Measurements from ENCODE around the gene TEX11.
"Not testable (repeated sequence)": the region's sequence is repeated elsewhere in the genome, so short reads cannot be mapped to it uniquely, and the experiment has no call there.

The TEX11 gene

GRCh38 chrX:70852294-70852693 lies 56.2 kb downstream of the TEX11 start:
- no peaks in the 10 kb centered on the region for H3K9me2 ChIP-seq (replicated peaks; ENCODE audit: control insufficient read depth, low read length)
- no peaks in the 10 kb centered on the region for H3K79me2 ChIP-seq (ENCODE audit: control insufficient read depth, low read length)
- no peak overlapping the region for H3K27ac ChIP-seq (ENCODE audit: low read depth, low read length)
- no peaks in the 10 kb centered on the region for H4K20me1 ChIP-seq (ENCODE audit: control insufficient read depth, insufficient read depth, low read depth, low read length)
- no peak overlapping the region for H3K4me3 ChIP-seq (ENCODE audit: low read length)
- no peaks in the 10 kb centered on the region for H3F3A ChIP-seq (ENCODE audit: control insufficient read depth, insufficient read depth)
- H3K4me2 ChIP-seq (ENCODE audit: low read length): no peak overlapping the region
- H3K27me3 ChIP-seq (ENCODE audit: control insufficient read depth, low read length): no peaks in the 10 kb centered on the region
- no peaks in the 10 kb centered on the region for H3K4me1 ChIP-seq (ENCODE audit: control insufficient read depth, low read length)
- no peaks in the 10 kb centered on the region for H3K9me3 ChIP-seq (ENCODE audit: control insufficient read depth, insufficient read depth, low read length)
- TF ChIP-seq CTCF (IDR thresholded peaks at IDR 0.05; ENCODE audit: low read depth, low read length, poor library complexity, severe bottlenecking): no peak
- no peak for TF ChIP-seq EZH2phosphoT487 (IDR thresholded peaks at IDR 0.05; ENCODE audit: borderline replicate concordance, low read length)
- no peaks in the 10 kb centered on the region for H3K36me3 ChIP-seq (ENCODE audit: control insufficient read depth, low read length)

DNA sequence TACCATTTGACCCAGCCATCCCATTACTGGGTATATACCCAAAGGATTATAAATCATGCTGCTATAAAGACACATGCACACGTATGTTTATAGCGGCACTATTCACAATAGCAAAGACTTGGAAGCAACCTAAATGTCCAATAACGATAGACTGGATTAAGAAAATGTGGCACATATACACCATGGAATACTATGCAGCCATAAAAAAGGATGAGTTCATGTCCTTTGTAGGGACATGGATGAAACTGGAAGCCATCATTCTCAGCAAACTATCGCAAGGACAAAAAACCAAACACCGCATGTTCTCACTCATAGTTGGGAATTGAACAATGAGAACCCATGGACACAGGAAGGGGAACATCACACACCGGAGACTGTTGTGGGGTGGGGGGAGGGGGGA lies 64.4 kb downstream of the TEX11 start:
- H3F3A ChIP-seq (ENCODE audit: control insufficient read depth, insufficient read depth); H3K27me3 ChIP-seq (ENCODE audit: control insufficient read depth, low read length); H3K4me2 ChIP-seq (ENCODE audit: low read length); H4K20me1 ChIP-seq (ENCODE audit: control insufficient read depth, insufficient read depth, low read depth, low read length); H3K9me2 ChIP-seq (replicated peaks; ENCODE audit: control insufficient read depth, low read length); H3K27ac ChIP-seq (ENCODE audit: low read depth, low read length); H3K36me3 ChIP-seq (ENCODE audit: control insufficient read depth, low read length); H3K4me1 ChIP-seq (ENCODE audit: control insufficient read depth, low read length); H3K4me3 ChIP-seq (ENCODE audit: low read length); H3K9me3 ChIP-seq (ENCODE audit: control insufficient read depth, insufficient read depth, low read length); H3K79me2 ChIP-seq (ENCODE audit: control insufficient read depth, low read length): not testable (repeated sequence)

GRCh38 chrX:70843620-70844019 lies 64.9 kb downstream of the TEX11 start:
- H3K9me2 ChIP-seq (replicated peaks; ENCODE audit: control insufficient read depth, low read length); H3K27ac ChIP-seq (ENCODE audit: low read depth, low read length); H3K79me2 ChIP-seq (ENCODE audit: control insufficient read depth, low read length); H3K4me3 ChIP-seq (ENCODE audit: low read length); H3K4me2 ChIP-seq (ENCODE audit: low read length); H3K4me1 ChIP-seq (ENCODE audit: control insufficient read depth, low read length); H3K27me3 ChIP-seq (ENCODE audit: control insufficient read depth, low read length); H3K9me3 ChIP-seq (ENCODE audit: control insufficient read depth, insufficient read depth, low read length); H4K20me1 ChIP-seq (ENCODE audit: control insufficient read depth, insufficient read depth, low read depth, low read length); H3F3A ChIP-seq (ENCODE audit: control insufficient read depth, insufficient read depth); H3K36me3 ChIP-seq (ENCODE audit: control insufficient read depth, low read length): not testable (repeated sequence)

- Histone ChIP-seq H3K79me2 (ENCODE audit: control insufficient read depth, low read length) (no peaks in the 10 kb centered on the region), H3K4me2 (ENCODE audit: low read length) (no peak overlapping the region), H3K4me3 (ENCODE audit: low read length) (no peak overlapping the region), H4K20me1 (ENCODE audit: control insufficient read depth, insufficient read depth, low read depth, low read length) (no peaks in the 10 kb centered on the region), H3F3A (ENCODE audit: control insufficient read depth, insufficient read depth) (no peaks in the 10 kb centered on the region), H3K9me2 (replicated peaks; ENCODE audit: control insufficient read depth, low read length) (no peaks in the 10 kb centered on the region), H3K27me3 (ENCODE audit: control insufficient read depth, low read length) (no peaks in the 10 kb centered on the region), H3K9me3 (ENCODE audit: control insufficient read depth, insufficient read depth, low read length) (no peaks in the 10 kb centered on the region), H3K4me1 (ENCODE audit: control insufficient read depth, low read length) (no peaks in the 10 kb centered on the region), H3K36me3 (ENCODE audit: control insufficient read depth, low read length) (no peaks in the 10 kb centered on the region), H3K27ac (ENCODE audit: low read depth, low read length) (no peak overlapping the region)
- TF ChIP-seq EZH2phosphoT487 (IDR thresholded peaks at IDR 0.05; ENCODE audit: borderline replicate concordance, low read length) (no peak), CTCF (IDR thresholded peaks at IDR 0.05; ENCODE audit: low read depth, low read length, poor library complexity, severe bottlenecking) (no peak)
These were observed 73.9 kb downstream of the TEX11 start for GRCh38 chrX:70834589-70834988.

All from DOHH2 (cell line).